T47D (cell line): ENCODE results near the gene ARRDC5.
"Not testable (repeated sequence)": the region's sequence is repeated elsewhere in the genome, so short reads cannot be mapped to it uniquely, and the experiment has no call there.

Experiments used
- DNase-seq, 2 experiments: peaks; one replicate each; pipeline versions ENCODE4 v3.0.0 to v3.0.0-alpha.2; 2011 to 2012; ENCODE audit warnings: low read depth in 1 of 2, low spot score in 1 of 2
- JUND ChIP-seq: IDR thresholded peaks from 2 replicates; pipeline ENCODE4 v1.6.1; 2012; ENCODE audit warnings: low read depth
- in situ Hi-C: cut with HindIII; loops from 2 replicates; pipeline ENCODE4 v1.10.0; 2016; ENCODE audit warnings: low sequenced_read_pairs, low pct_unique_long_range_greater_than_20kb

The ARRDC5 gene

GRCh38 chr19:4902796-4903195 lies at the start of gene ARRDC5:
ARRDC5 (minus strand) TSS chr19:4902896; CDS start chr19:4902825, 71 bp downstream.
- in situ Hi-C loops = no loop called here

GRCh38 chr19:4951656-4952055 lies 49.0 kb upstream of the ARRDC5 start:
- no peak for TF ChIP-seq JUND
- DNase-seq = no peak
- in situ Hi-C loops = no loop called here

More at GRCh38 chr19:4902796-4903195, at the start of gene ARRDC5:
- no peak for DNase-seq
- no peak for TF ChIP-seq JUND

GRCh38 chr19:4950650-4951049 lies 48.0 kb upstream of the ARRDC5 start:
- DNase-seq, in situ Hi-C loops: not testable (repeated sequence)

DNA sequence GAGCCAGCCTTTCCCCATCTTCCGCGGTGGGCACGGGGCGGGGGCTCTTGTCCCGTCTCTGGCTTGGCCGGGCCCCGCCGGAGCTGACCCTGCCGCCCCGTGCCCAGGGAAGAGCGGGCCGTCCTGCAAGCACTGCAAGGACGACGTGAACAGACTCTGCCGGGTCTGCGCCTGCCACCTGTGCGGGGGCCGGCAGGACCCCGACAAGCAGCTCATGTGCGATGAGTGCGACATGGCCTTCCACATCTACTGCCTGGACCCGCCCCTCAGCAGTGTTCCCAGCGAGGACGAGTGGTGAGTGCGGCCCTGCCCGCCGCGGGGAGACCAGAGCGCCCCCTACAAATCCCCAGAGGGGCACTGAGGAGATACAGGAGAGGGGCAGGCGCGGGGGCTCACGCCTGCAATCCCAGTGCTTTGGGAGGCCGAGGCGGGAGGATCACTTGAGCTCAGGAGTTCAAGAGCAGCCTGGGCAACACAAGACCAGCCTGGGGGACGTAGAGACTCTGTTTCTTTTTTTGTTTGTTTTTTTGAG lies 39.0 kb upstream of the ARRDC5 start:
- DNase-seq, in situ Hi-C loops: not testable (repeated sequence)

DNA sequence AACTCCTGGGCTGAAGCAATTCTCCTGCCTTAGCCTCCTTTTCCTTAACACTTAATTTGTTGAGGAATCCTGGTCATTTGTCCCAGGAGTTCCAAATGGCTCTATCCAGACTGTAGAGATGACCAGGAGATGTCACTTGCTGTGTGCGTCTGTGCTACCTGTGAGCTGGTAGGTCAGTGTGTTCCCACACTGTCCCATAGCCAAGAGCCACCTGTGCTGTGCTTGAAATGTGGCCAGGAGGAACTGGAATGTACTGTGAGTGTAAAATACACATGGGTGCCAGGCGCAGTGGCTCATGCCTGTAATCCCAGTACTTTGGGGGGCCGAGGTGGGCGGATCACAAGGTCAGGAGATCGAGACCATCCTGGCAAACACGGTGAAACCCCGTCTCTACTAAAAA lies 36.8 kb upstream of the ARRDC5 start:
- TF ChIP-seq JUND = no peak
- peak; percentile 32 to 72 for DNase-seq
- in situ Hi-C loops = no loop called here

DNA sequence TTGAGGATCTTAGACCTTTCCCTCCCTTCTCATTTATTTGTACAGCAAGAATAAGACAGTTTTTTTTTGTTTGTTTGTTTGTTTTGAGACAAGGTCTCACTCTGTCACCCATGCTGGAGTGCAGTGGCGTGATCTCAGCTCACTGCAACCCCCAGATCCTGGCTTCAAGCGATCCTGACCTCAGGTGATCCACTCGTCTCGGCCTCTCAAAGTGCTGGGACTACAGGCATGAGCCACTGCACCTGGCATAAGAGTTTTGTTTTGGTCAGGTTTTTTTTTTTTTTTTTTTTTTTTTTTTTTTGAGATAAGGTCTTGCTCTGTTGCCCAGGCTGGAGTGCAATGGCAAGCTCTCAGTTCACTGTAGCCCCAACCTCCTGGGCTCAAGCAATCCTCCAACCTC lies 35.8 kb upstream of the ARRDC5 start:
- DNase-seq, in situ Hi-C loops: not testable (repeated sequence)

DNA sequence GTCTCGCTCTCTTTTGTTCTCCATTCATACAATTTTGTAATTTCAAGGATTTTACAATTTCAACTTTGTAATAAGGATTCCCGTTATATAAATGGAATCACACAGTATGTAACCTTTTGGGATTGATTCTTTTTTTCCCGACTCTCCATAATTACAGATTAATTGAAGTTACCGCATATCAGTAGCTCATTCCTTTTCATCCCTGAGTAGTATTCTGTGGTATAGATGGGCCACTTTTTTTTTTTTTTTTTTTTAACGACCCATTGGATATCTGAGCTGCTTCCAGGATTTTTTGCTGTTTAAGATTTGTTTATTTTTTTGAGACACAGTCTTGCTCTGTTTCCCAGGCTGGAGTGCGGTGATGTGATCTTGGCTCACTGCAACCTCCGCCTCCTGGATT lies 34.4 kb upstream of the ARRDC5 start:
- TF ChIP-seq JUND = no peak
- no peak for DNase-seq
- in situ Hi-C loops = no loop called here

GRCh38 chr19:4935444-4935843 lies 32.7 kb upstream of the ARRDC5 start:
- no peak for TF ChIP-seq JUND
- no peak for DNase-seq
- in situ Hi-C loops = no loop called here

GRCh38 chr19:4933528-4933927 lies 30.8 kb upstream of the ARRDC5 start:
- no peak for DNase-seq
- in situ Hi-C loops = no loop called here
- no peak for TF ChIP-seq JUND

DNA sequence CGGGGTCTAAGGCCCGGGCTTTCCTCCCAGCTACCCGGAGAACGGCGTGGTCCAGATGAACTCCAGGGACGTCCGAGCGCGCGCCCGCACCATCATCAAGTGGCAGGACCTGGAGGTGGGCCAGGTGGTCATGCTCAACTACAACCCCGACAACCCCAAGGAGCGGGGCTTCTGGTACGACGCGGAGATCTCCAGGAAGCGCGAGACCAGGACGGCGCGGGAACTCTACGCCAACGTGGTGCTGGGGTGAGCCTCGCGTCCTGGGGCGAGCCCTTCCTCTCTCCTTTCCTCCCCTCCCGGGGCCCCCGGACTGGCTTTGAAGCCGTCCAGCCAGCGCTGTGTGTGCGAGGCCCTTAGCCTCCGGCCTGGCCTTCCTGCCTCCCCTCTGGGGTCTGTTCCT lies 30.0 kb upstream of the ARRDC5 start:
- in situ Hi-C loops = no loop called here
- no peak for DNase-seq
- no peak for TF ChIP-seq JUND

DNA sequence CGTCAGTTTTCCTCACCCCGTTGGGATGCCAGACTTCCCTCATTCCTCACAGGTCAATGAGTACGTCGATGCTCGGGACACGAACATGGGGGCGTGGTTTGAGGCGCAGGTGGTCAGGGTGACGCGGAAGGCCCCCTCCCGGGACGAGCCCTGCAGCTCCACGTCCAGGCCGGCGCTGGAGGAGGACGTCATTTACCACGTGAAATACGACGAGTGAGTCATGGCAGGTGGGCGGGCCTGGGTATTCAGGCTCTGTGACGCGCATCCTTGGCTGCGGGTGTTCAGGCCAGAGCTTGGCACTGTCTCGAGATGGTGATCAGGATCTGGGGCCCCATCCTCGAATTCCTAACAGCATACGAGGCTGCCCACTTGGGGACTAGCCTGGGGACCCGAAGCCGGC lies 28.0 kb upstream of the ARRDC5 start:
- no peak for TF ChIP-seq JUND
- in situ Hi-C loops = no loop called here
- no peak for DNase-seq

DNA sequence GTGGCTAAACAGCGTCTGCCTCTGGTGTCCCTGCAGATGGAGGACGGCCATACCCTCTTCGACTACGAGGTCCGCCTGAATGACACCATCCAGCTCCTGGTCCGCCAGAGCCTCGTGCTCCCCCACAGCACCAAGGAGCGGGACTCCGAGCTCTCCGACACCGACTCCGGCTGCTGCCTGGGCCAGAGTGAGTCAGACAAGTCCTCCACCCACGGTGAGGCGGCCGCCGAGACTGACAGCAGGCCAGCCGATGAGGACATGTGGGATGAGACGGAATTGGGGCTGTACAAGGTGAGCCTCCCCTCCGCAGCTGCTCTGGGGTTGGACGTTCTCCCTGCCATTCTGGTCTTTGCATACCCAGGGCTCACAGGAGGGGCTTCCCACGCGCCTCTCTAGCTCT lies 26.5 kb upstream of the ARRDC5 start:
- in situ Hi-C loops = no loop called here
- no peak for DNase-seq
- no peak for TF ChIP-seq JUND

GRCh38 chr19:4923276-4923747 lies 20.6 kb upstream of the ARRDC5 start:
- in situ Hi-C loops = no loop called here
- DNase-seq = no peak
- no peak for TF ChIP-seq JUND

DNA sequence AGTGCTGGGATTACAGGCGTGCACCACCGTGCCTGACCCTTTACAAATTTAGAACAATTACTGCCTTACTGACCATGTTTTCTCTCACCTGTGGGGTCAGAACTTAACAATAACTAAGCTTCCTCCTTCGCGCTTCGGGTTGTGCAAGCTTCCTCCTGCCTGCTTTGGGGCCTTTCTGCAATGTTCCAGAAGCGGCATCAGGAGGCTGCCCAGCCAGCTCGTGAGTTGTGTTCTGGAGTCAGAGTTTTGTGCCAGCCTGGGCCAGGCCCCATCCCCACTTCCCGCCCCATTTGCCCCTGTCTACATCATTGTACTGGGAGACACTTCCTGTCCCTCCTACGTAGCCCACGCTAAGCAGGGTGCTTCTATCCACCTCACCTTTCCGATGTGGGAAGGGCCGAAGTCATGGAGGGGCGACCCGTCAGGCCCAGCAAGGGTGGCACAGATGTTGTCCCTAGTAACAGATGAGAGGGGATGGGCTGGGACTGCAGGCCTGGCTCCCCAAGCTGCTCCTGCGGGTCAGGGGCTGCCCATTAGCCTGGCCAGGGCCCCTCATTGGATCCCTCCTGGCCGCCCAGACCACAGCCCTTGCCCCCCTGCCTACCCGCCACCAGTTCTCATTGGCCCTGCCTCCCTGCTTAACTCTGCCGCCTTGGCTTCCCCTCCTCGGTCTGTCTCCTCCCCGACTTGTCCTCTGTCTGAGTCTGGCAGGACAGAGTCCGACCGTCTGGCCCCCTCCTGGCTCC lies 20.0 kb upstream of the ARRDC5 start:
- DNase-seq = no peak
- no peak for TF ChIP-seq JUND
- in situ Hi-C loops = no loop called here
